WTC11 (cell line): ENCODE results near the gene NDUFS6. TPM values are rescaled to one million over a fixed set of nuclear protein-coding genes. Genes with fewer than 3 reads are reported as not detected.

ENCODE experiments used
- AFF4 ChIP-seq: sonication (generic); formaldehyde crosslinking; IDR thresholded peaks from 2 replicates; pipeline ENCODE4 v1.8.1; 2023; ENCODE audit warnings: mild to moderate bottlenecking, missing genetic modification reagents, borderline replicate concordance
- ESRRA ChIP-seq: sonication (generic); formaldehyde crosslinking; IDR thresholded peaks from 2 replicates; pipeline ENCODE4 v1.8.1; 2022; ENCODE audit warnings: mild to moderate bottlenecking, missing genetic modification reagents, borderline replicate concordance
- FOXK1 ChIP-seq: sonication (generic); formaldehyde crosslinking; IDR thresholded peaks from 2 replicates; pipeline ENCODE4 v1.8.0; 2022; ENCODE audit warnings: mild to moderate bottlenecking, moderate library complexity, missing genetic modification reagents
- FOXP1 ChIP-seq: sonication (generic); formaldehyde crosslinking; IDR thresholded peaks from 2 replicates; pipeline ENCODE4 v1.8.0; 2022; ENCODE audit warnings: missing genetic modification reagents, mild to moderate bottlenecking, moderate library complexity, borderline replicate concordance
- GRHL2 ChIP-seq: fragments of 250-450 bp; sonication (Bioruptor Pico); IDR thresholded peaks from 2 replicates; pipeline ENCODE4 v1.8.0; 2022; ENCODE audit warnings: mild to moderate bottlenecking, moderate library complexity; ENCODE audit not compliant: insufficient replicate concordance, severe bottlenecking
- IRF1 ChIP-seq: sonication (generic); formaldehyde crosslinking; IDR thresholded peaks from 2 replicates; pipeline ENCODE4 v1.8.0; 2023; ENCODE audit warnings: missing genetic modification reagents
- NFATC4 ChIP-seq: fragments of 250-450 bp; sonication (Bioruptor Pico); IDR thresholded peaks from 2 replicates; pipeline ENCODE4 v1.9.0; 2021; ENCODE audit warnings: mild to moderate bottlenecking
- NFYB ChIP-seq: sonication (generic); formaldehyde crosslinking; conservative IDR thresholded peaks from 2 replicates; pipeline ENCODE4 v1.8.0; 2022; ENCODE audit warnings: low read depth, missing genetic modification reagents
- NR3C1 ChIP-seq: sonication (generic); formaldehyde crosslinking; conservative IDR thresholded peaks from 2 replicates; pipeline ENCODE4 v1.8.1; 2023; ENCODE audit warnings: low read depth, mild to moderate bottlenecking, missing genetic modification reagents
- OVOL2 ChIP-seq: fragments of 250-450 bp; sonication (Bioruptor Pico); IDR thresholded peaks from 2 replicates; pipeline ENCODE4 v1.9.0; 2021; ENCODE audit warnings: mild to moderate bottlenecking, borderline replicate concordance
- RELA ChIP-seq: sonication (generic); formaldehyde crosslinking; IDR thresholded peaks from 2 replicates; pipeline ENCODE4 v1.8.1; 2022; ENCODE audit warnings: missing genetic modification reagents, mild to moderate bottlenecking, borderline replicate concordance
- RORB ChIP-seq: fragments of 250-450 bp; sonication (Bioruptor Pico); IDR thresholded peaks from 2 replicates; pipeline ENCODE4 v1.9.0; 2021; ENCODE audit warnings: mild to moderate bottlenecking
- SOX15 ChIP-seq: fragments of 250-450 bp; sonication (Bioruptor Pico); IDR thresholded peaks from 2 replicates; pipeline ENCODE4 v1.9.0; 2021; ENCODE audit warnings: mild to moderate bottlenecking
- TP53 ChIP-seq: sonication (generic); formaldehyde crosslinking; IDR thresholded peaks from 2 replicates; pipeline ENCODE4 v1.8.1; 2023; ENCODE audit warnings: mild to moderate bottlenecking, missing genetic modification reagents
- USF1 ChIP-seq: sonication (generic); formaldehyde crosslinking; IDR thresholded peaks from 2 replicates; pipeline ENCODE4 v1.8.0; 2022; ENCODE audit warnings: mild to moderate bottlenecking, missing genetic modification reagents
- ZBTB21 ChIP-seq: sonication (generic); formaldehyde crosslinking; IDR thresholded peaks from 2 replicates; pipeline ENCODE4 v1.8.1; 2023; ENCODE audit warnings: mild to moderate bottlenecking, missing genetic modification reagents, borderline replicate concordance
- ZMAT4 ChIP-seq: fragments of 250-450 bp; sonication (Bioruptor Pico); IDR thresholded peaks from 2 replicates; pipeline ENCODE4 v1.9.0; 2021; ENCODE audit warnings: mild to moderate bottlenecking
- ZNF423 ChIP-seq: fragments of 250-450 bp; sonication (Bioruptor Pico); IDR thresholded peaks from 2 replicates; pipeline ENCODE4 v2.1.2; 2022; ENCODE audit warnings: mild to moderate bottlenecking, moderate library complexity
- ZNF671 ChIP-seq: fragments of 250-450 bp; sonication (Bioruptor Pico); IDR thresholded peaks from 2 replicates; pipeline ENCODE4 v1.8.0; 2021; ENCODE audit warnings: mild to moderate bottlenecking
- total RNA-seq: library from RNA; stranded (reverse); gene quantifications from 3 replicates; pipeline ENCODE4 v1.2.3, GENCODE V29; 2021
- TF ChIP-seq, protein P1 (sequence below): sonication (generic); formaldehyde crosslinking; IDR thresholded peaks from 2 replicates; pipeline ENCODE4 v1.8.0; 2023; ENCODE audit warnings: missing genetic modification reagents, mild to moderate bottlenecking, borderline replicate concordance
- TF ChIP-seq, protein P2 (sequence below): sonication (generic); formaldehyde crosslinking; IDR thresholded peaks from 2 replicates; pipeline ENCODE4 v1.8.0; 2022; ENCODE audit warnings: mild to moderate bottlenecking, missing genetic modification reagents
- TF ChIP-seq, protein P3 (sequence below): sonication (generic); formaldehyde crosslinking; IDR thresholded peaks from 2 replicates; pipeline ENCODE4 v1.8.1; 2023; ENCODE audit warnings: mild to moderate bottlenecking, missing genetic modification reagents
- TF ChIP-seq, protein P4 (sequence below): sonication (generic); formaldehyde crosslinking; IDR thresholded peaks from 2 replicates; pipeline ENCODE4 v1.8.1; 2022; ENCODE audit warnings: mild to moderate bottlenecking, missing genetic modification reagents, moderate library complexity, borderline replicate concordance

NDUFS6 gene
- total RNA-seq, 1 experiment from 2014 or later = 84.3 TPM

- TF ChIP-seq GRHL2 (CRISPR knock-in tag) (no peak), NFYB (no peak), NR3C1 (CRISPR knock-in tag) (no peak), TP53 (CRISPR knock-in tag) (no peak), ZBTB21 (CRISPR knock-in tag) (no peak), FOXK1 (CRISPR knock-in tag) (peak; percentile 82), ZNF671 (CRISPR knock-in tag) (no peak), RELA (peak; percentile 86; the same call in 1 of the 2 replicates), ZMAT4 (no peak), RORB (no peak), OVOL2 (no peak), AFF4 (CRISPR knock-in tag) (0 out of 2 replicates have a peak, but pooled peaks have one; percentile 32), NFATC4 (CRISPR knock-in tag) (no peak), USF1 (CRISPR knock-in tag) (no peak), ZNF423 (CRISPR knock-in tag) (no peak), ESRRA (CRISPR knock-in tag) (peak; percentile 94), FOXP1 (CRISPR knock-in tag) (peak; percentile 89), IRF1 (CRISPR knock-in tag) (no peak), SOX15 (no peak)
- TF ChIP-seq, protein P1, sequence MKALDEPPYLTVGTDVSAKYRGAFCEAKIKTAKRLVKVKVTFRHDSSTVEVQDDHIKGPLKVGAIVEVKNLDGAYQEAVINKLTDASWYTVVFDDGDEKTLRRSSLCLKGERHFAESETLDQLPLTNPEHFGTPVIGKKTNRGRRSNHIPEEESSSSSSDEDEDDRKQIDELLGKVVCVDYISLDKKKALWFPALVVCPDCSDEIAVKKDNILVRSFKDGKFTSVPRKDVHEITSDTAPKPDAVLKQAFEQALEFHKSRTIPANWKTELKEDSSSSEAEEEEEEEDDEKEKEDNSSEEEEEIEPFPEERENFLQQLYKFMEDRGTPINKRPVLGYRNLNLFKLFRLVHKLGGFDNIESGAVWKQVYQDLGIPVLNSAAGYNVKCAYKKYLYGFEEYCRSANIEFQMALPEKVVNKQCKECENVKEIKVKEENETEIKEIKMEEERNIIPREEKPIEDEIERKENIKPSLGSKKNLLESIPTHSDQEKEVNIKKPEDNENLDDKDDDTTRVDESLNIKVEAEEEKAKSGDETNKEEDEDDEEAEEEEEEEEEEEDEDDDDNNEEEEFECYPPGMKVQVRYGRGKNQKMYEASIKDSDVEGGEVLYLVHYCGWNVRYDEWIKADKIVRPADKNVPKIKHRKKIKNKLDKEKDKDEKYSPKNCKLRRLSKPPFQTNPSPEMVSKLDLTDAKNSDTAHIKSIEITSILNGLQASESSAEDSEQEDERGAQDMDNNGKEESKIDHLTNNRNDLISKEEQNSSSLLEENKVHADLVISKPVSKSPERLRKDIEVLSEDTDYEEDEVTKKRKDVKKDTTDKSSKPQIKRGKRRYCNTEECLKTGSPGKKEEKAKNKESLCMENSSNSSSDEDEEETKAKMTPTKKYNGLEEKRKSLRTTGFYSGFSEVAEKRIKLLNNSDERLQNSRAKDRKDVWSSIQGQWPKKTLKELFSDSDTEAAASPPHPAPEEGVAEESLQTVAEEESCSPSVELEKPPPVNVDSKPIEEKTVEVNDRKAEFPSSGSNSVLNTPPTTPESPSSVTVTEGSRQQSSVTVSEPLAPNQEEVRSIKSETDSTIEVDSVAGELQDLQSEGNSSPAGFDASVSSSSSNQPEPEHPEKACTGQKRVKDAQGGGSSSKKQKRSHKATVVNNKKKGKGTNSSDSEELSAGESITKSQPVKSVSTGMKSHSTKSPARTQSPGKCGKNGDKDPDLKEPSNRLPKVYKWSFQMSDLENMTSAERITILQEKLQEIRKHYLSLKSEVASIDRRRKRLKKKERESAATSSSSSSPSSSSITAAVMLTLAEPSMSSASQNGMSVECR (CRISPR knock-in tag) = peak; percentile 65; the same call in 1 of the 2 replicates
- TF ChIP-seq, protein P2, sequence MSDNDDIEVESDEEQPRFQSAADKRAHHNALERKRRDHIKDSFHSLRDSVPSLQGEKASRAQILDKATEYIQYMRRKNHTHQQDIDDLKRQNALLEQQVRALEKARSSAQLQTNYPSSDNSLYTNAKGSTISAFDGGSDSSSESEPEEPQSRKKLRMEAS (CRISPR knock-in tag) = peak; percentile 82; the same call in 1 of the 2 replicates
- TF ChIP-seq, protein P3, sequence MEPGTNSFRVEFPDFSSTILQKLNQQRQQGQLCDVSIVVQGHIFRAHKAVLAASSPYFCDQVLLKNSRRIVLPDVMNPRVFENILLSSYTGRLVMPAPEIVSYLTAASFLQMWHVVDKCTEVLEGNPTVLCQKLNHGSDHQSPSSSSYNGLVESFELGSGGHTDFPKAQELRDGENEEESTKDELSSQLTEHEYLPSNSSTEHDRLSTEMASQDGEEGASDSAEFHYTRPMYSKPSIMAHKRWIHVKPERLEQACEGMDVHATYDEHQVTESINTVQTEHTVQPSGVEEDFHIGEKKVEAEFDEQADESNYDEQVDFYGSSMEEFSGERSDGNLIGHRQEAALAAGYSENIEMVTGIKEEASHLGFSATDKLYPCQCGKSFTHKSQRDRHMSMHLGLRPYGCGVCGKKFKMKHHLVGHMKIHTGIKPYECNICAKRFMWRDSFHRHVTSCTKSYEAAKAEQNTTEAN (CRISPR knock-in tag) = 0 out of 2 replicates have a peak, but pooled peaks have one; percentile 47
- TF ChIP-seq, protein P4, sequence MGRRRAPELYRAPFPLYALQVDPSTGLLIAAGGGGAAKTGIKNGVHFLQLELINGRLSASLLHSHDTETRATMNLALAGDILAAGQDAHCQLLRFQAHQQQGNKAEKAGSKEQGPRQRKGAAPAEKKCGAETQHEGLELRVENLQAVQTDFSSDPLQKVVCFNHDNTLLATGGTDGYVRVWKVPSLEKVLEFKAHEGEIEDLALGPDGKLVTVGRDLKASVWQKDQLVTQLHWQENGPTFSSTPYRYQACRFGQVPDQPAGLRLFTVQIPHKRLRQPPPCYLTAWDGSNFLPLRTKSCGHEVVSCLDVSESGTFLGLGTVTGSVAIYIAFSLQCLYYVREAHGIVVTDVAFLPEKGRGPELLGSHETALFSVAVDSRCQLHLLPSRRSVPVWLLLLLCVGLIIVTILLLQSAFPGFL = no peak
Measured at GRCh38 chr5:1801222-1801966, at the start of gene NDUFS6 (continued).
